H1 (cell line): Measurements from ENCODE around the gene GHRHR. TPM values are rescaled to one million over a fixed set of nuclear protein-coding genes. Genes with fewer than 3 reads are reported as not detected.

Source experiments
- CTCF ChIA-PET: fragments of 300-600 bp; sonication (Branson Sonifier 250); formaldehyde crosslinking; loops from one replicate; lab custom pipeline; 2021; ENCODE audit not compliant: partially characterized antibody; lab: Charles Lee
- POLR2A ChIA-PET: fragments of 300-600 bp; sonication (Branson Sonifier 250); formaldehyde crosslinking; loops from one replicate; lab custom pipeline; 2021; ENCODE audit warnings: inconsistent platforms; ENCODE audit not compliant: partially characterized antibody; lab: Charles Lee
- DNase-seq, 2 experiments: peaks; one replicate each; pipeline versions ENCODE4 v3.0.0 to v3.0.0-alpha.2; 2010 to 2022; ENCODE audit warnings: low spot score in 2 of 2, low read depth in 1 of 2, mixed read lengths in 1 of 2
- FAIRE-seq: peaks from 2 replicates; lab custom pipeline; 2011; peaks lifted over from hg19 to GRCh38; lab: Jason Lieb, UNC
- H2AFZ ChIP-seq: 2 replicates; pipeline ENCODE4 v1.8.1; 2012; ENCODE audit warnings: low read length, inconsistent platforms
- H2AK5ac ChIP-seq: 2 replicates; pipeline ENCODE4 v1.6.1; 2013; ENCODE audit warnings: low read depth, low read length
- H2BK120ac ChIP-seq: replicated peaks from 2 replicates; pipeline ENCODE3; 2013; ENCODE audit warnings: low read depth, low read length, inconsistent platforms
- H2BK12ac ChIP-seq: 2 replicates; pipeline ENCODE4 v1.6.1; 2013; ENCODE audit warnings: low read depth, low read length
- H2BK15ac ChIP-seq: 2 replicates; pipeline ENCODE4 v1.6.1; 2013; ENCODE audit warnings: low read length
- H2BK20ac ChIP-seq: 2 replicates; pipeline ENCODE4 v1.6.1; 2013; ENCODE audit warnings: low read length
- H2BK5ac ChIP-seq: 2 replicates; pipeline ENCODE4 v1.6.1; 2013; ENCODE audit warnings: low read depth, low read length
- H3K14ac ChIP-seq: 2 replicates; pipeline ENCODE4 v1.6.1; 2013; ENCODE audit warnings: inconsistent platforms; ENCODE audit not compliant: insufficient read length
- H3K18ac ChIP-seq: 2 replicates; pipeline ENCODE4 v1.6.1; 2013; ENCODE audit warnings: low read length; ENCODE audit errors: extremely low read depth
- H3K23ac ChIP-seq: 2 replicates; pipeline ENCODE4 v1.6.1; 2013; ENCODE audit warnings: inconsistent platforms; ENCODE audit not compliant: insufficient read length
- H3K23me2 ChIP-seq: 2 replicates; pipeline ENCODE4 v1.6.1; 2013; ENCODE audit warnings: low read depth, low read length
- H3K27ac ChIP-seq: 2 replicates; pipeline ENCODE4 v1.6.1; 2011; ENCODE audit warnings: low read depth, low read length, inconsistent platforms
- H3K27me3 ChIP-seq, 4 experiments: replicated peaks in 1 of 4; 1 replicate in 1 of 4; 2 replicates in 3 of 4; pipeline versions ENCODE4 v1.6.1 to v1.8.1; 2011 to 2013; ENCODE audit warnings: low read length in 3 of 4, mild to moderate bottlenecking in 3 of 4, inconsistent platforms in 2 of 4, mixed read lengths in 2 of 4, moderate library complexity in 1 of 4; ENCODE audit not compliant: control insufficient read depth in 3 of 4, insufficient read depth in 3 of 4; ENCODE audit errors: extremely low read depth in 1 of 4
- H3K36me3 ChIP-seq, 4 experiments: 2 replicates each; pipeline versions ENCODE4 v1.6.1 to v1.8.1; 2011 to 2013; ENCODE audit warnings: mild to moderate bottlenecking in 4 of 4, low read length in 3 of 4, moderate library complexity in 2 of 4, control low read depth in 1 of 4, inconsistent platforms in 1 of 4; ENCODE audit not compliant: insufficient read depth in 4 of 4, control insufficient read depth in 2 of 4
- H3K4ac ChIP-seq: replicated peaks from 2 replicates; pipeline ENCODE3; 2013; ENCODE audit warnings: low read length, low read depth, mixed read lengths, inconsistent platforms; ENCODE audit not compliant: insufficient read length
- H3K4me1 ChIP-seq, 4 experiments: replicated peaks in 1 of 4; 1 replicate in 1 of 4; 2 replicates in 3 of 4; pipeline versions ENCODE4 v1.6.1 to v1.8.1; 2011 to 2013; ENCODE audit warnings: low read length in 3 of 4, inconsistent platforms in 2 of 4, mixed read lengths in 1 of 4; ENCODE audit not compliant: insufficient read depth in 4 of 4, control insufficient read depth in 3 of 4
- H3K4me2 ChIP-seq, 2 experiments: 2 replicates each; pipeline versions ENCODE4 v1.6.1 to v1.8.1; 2011 to 2013; ENCODE audit warnings: low read depth in 2 of 2, low read length in 2 of 2, control low read depth in 1 of 2, inconsistent platforms in 1 of 2, mild to moderate bottlenecking in 1 of 2; ENCODE audit not compliant: insufficient read depth in 1 of 2
- H3K4me3 ChIP-seq, 4 experiments: fragments of 200-600, 300-600 bp in 1 of 4; sonication (generic), shearing (Covaris generic), sonication (Bioruptor Twin) in 1 of 4; 2 replicates each; pipeline versions ENCODE4 v1.5.1 to v1.8.1; 2011 to 2016; ENCODE audit warnings: low read length in 4 of 4, low read depth in 3 of 4, control low read depth in 2 of 4, inconsistent platforms in 2 of 4, mild to moderate bottlenecking in 2 of 4, mixed read lengths in 1 of 4, moderate library complexity in 1 of 4; ENCODE audit not compliant: insufficient read depth in 2 of 4; ENCODE audit errors: extremely low read depth in 1 of 4
- H3K56ac ChIP-seq: replicated peaks from 2 replicates; pipeline ENCODE3; 2013; ENCODE audit warnings: low read depth, mild to moderate bottlenecking, mixed read lengths, low read length, inconsistent platforms; ENCODE audit not compliant: insufficient read length
- H3K79me1 ChIP-seq: 2 replicates; pipeline ENCODE4 v1.6.1; 2013; ENCODE audit warnings: low read depth, low read length, control low read depth
- H3K79me2 ChIP-seq, 2 experiments: 2 replicates each; pipeline versions ENCODE4 v1.6.1 to v1.8.1; 2012 to 2013; ENCODE audit warnings: low read length in 2 of 2, mild to moderate bottlenecking in 2 of 2, inconsistent platforms in 1 of 2; ENCODE audit not compliant: insufficient read depth in 2 of 2, control insufficient read depth in 1 of 2
- H3K9ac ChIP-seq, 4 experiments: replicated peaks in 1 of 4; 1 replicate in 1 of 4; 2 replicates in 3 of 4; pipeline versions ENCODE4 v1.6.1 to v1.8.1; 2011 to 2013; ENCODE audit warnings: low read depth in 3 of 4, low read length in 3 of 4, control low read depth in 2 of 4, mild to moderate bottlenecking in 2 of 4, moderate library complexity in 2 of 4, inconsistent platforms in 1 of 4; ENCODE audit errors: extremely low read depth in 1 of 4
- H3K9me3 ChIP-seq, 2 experiments: 2 replicates each; pipeline versions ENCODE4 v1.6.1 to v1.8.1; 2012 to 2013; ENCODE audit warnings: mild to moderate bottlenecking in 2 of 2, moderate library complexity in 2 of 2, control low read depth in 1 of 2, inconsistent platforms in 1 of 2, low read depth in 1 of 2, low read length in 1 of 2, mixed read lengths in 1 of 2; ENCODE audit not compliant: insufficient read depth in 2 of 2
- H4K20me1 ChIP-seq, 2 experiments: replicated peaks in 1 of 2; 2 replicates each; pipeline versions ENCODE3 to v1.8.1; 2011 to 2013; ENCODE audit warnings: inconsistent platforms in 2 of 2, low read length in 2 of 2, mild to moderate bottlenecking in 1 of 2; ENCODE audit not compliant: insufficient read depth in 2 of 2, control insufficient read depth in 1 of 2
- H4K5ac ChIP-seq: 2 replicates; pipeline ENCODE4 v1.6.1; 2013; ENCODE audit warnings: low read length, low read depth, mixed read lengths, inconsistent platforms; ENCODE audit not compliant: insufficient read length
- H4K8ac ChIP-seq: 2 replicates; pipeline ENCODE4 v1.8.0; 2013; ENCODE audit warnings: mild to moderate bottlenecking, moderate library complexity, low read length, inconsistent platforms; ENCODE audit not compliant: insufficient read depth; ENCODE audit errors: extremely low read depth
- H4K91ac ChIP-seq: replicated peaks from 2 replicates; pipeline ENCODE3; 2013; ENCODE audit warnings: low read length, mixed read lengths, inconsistent platforms; ENCODE audit not compliant: insufficient read length
- EP300 ChIP-seq, 2 experiments: IDR thresholded peaks; 1 replicate in 1 of 2; 2 replicates in 1 of 2; pipeline ENCODE4 v1.6.1; 2011 to 2012; ENCODE audit warnings: low read depth in 2 of 2, low read length in 2 of 2, mild to moderate bottlenecking in 2 of 2, borderline replicate concordance in 1 of 2, inconsistent platforms in 1 of 2, moderate library complexity in 1 of 2
- RBBP5 ChIP-seq: IDR thresholded peaks from 2 replicates; pipeline ENCODE4 v1.7.1; 2012; ENCODE audit warnings: low read depth, mild to moderate bottlenecking, inconsistent platforms, low read length, moderate library complexity, borderline replicate concordance
- ZNF274 ChIP-seq: IDR thresholded peaks from 2 replicates; pipeline ENCODE4 v1.7.0; 2012; ENCODE audit warnings: low read length, borderline replicate concordance; ENCODE audit errors: extremely low read depth
- WGBS, 2 experiments: shearing (Covaris generic) in 1 of 2; methylation state at CpG; one replicate each; pipeline versions ENCODE4 v1.1.6 to v1.1.7; 2013 to 2015; ENCODE audit warnings: low lambda C conversion rate in 2 of 2, mixed read lengths in 2 of 2, inconsistent platforms in 1 of 2, low coverage in 1 of 2, missing lambda C conversion rate in 1 of 2; ENCODE audit not compliant: insufficient replicate concordance in 2 of 2, insufficient coverage in 1 of 2, insufficient read length in 1 of 2; ENCODE audit errors: extremely low coverage in 1 of 2, missing lambda C conversion rate in 1 of 2; 5-methylcytosine and 5-hydroxymethylcytosine counted together
- polyA plus RNA-seq, 7 experiments: library from polyadenylated mRNA; depleted of rRNA in 3 of 7; stranded (reverse) in 5 of 7; unstranded in 2 of 7; fragments of >200 nt in 5 of 7; fragments of 200-250 nt in 2 of 7; gene quantifications; 1 replicate in 5 of 7; 2 replicates in 1 of 7; 4 replicates in 1 of 7; pipeline versions ENCODE4 v1.2.1 to v1.2.3, GENCODE V29; 2011 to 2013; ENCODE audit warnings: missing spikeins in 2 of 7, mixed read lengths in 2 of 7
- total RNA-seq: library from RNA; stranded (reverse); fragmentation: NEBNext Ultra II Directional; extraction: Animal tissue kit (Norgen Biotek cat#: 25700); gene quantifications from 2 replicates; pipeline ENCODE4 v1.2.1, GENCODE V29; 2021
- TF ChIP-seq, protein P1 (sequence below): IDR thresholded peaks from 2 replicates; pipeline ENCODE4 v1.6.1; 2011; ENCODE audit warnings: low read length, improper control_type of control experiment

GHRHR gene
- total and polyA plus RNA-seq, 2 of the 8 experiments (the other 6 are each of a cell fraction or from before 2014, with no cell fraction given) = 0.60 to 6.5 TPM

DNA sequence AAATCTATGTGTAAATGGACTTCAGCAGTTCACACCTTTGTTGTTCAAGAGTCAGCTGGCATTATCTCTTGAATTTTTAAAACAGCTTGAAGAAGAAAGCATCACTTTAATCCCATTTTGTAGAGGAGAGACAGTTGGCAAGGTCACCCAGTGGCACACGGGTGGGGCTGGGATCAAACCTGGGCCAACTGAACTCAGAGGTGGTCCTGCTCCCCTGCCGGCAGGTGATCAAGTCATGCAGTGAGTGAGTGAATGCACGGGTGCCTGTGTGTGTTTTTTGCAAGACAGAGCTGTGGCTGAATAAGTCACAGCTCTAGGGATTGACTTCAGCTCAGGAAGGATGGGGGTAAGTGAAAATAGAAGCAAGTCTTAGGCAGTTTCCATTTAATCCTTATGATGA, 9.5 kb downstream of the GHRHR start:
- Histone ChIP-seq H3K4me1 (peaks cover 0 to 7% (median 4%) of the 10 kb centered on the region in 4 experiments; a peak in 4 of 7 replicates), H2BK15ac (no peak overlapping the region), H3K27me3 (no peaks in the 10 kb centered on the region; a peak in 2 of 7 replicates), H3K79me1 (no peaks in the 10 kb centered on the region), H4K8ac (no peak overlapping the region), H2BK12ac (no peak overlapping the region), H3K79me2 (no peaks in the 10 kb centered on the region), H2AK5ac (no peak overlapping the region), H2AFZ (no peak overlapping the region), H3K23ac (no peak overlapping the region), H4K91ac (no peak overlapping the region), H2BK120ac (no peak overlapping the region), H4K5ac (no peak overlapping the region), H3K4ac (no peak overlapping the region), H3K18ac (no peak overlapping the region), H3K4me2 (no peak overlapping the region), H3K27ac (no peak overlapping the region), H2BK5ac (no peak overlapping the region), H3K36me3 (no peaks in the 10 kb centered on the region), H3K23me2 (peaks cover 2% of the 10 kb centered on the region; the same call in 1 of the 2 replicates), H3K56ac (no peak overlapping the region), H4K20me1 (no peaks in the 10 kb centered on the region), H3K9ac (no peak overlapping the region), H3K9me3 (no peaks in the 10 kb centered on the region), H3K14ac (no peak overlapping the region), H2BK20ac (no peak overlapping the region), H3K4me3 (no peak overlapping the region)
- CTCF ChIA-PET = interaction anchor here (0.5 to 26.1 kb wide), 27 partner anchors 10 to 317 kb away, joined by 3 to 309 read pairs (median 4); partner anchors contain the start of genes AQP1, CRHR2 and GHRHR
- FAIRE-seq = no peak
- DNase-seq = no peak
- 84% methylated on average over 3 of the region's 3 CpGs; no CpG with 5 or more reads in 1 of the 2 experiments for WGBS, 2 experiments
- TF ChIP-seq EP300 (IDR thresholded peaks at IDR 0.05; ENCODE audit: borderline replicate concordance in 1 of 2, low read depth in 2 of 2, low read length in 2 of 2) = no peak
- no peak for TF ChIP-seq RBBP5
- TF ChIP-seq ZNF274 = no peak
- TF ChIP-seq, protein P1, sequence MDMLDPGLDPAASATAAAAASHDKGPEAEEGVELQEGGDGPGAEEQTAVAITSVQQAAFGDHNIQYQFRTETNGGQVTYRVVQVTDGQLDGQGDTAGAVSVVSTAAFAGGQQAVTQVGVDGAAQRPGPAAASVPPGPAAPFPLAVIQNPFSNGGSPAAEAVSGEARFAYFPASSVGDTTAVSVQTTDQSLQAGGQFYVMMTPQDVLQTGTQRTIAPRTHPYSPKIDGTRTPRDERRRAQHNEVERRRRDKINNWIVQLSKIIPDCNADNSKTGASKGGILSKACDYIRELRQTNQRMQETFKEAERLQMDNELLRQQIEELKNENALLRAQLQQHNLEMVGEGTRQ = no peak
- POLR2A ChIA-PET = no interaction called here
